ENCODE data around the gene ESPN.

- TF ChIP-seq CTCF (IDR thresholded peaks at IDR 0.05) (no peak), POLR2AphosphoS5 (IDR thresholded peaks at IDR 0.05) (no peak)
Measured at GRCh38 chr1:6497215-6497866, 72.8 kb downstream of the ESPN start.
